Stimulated activated CD8-positive, alpha-beta memory T cell treated with anti-CD3 and anti-CD28 coated beads, Interleukin-15, amount 100 ng/mL, for 48 hours (primary cell): ENCODE results near the gene EMX1.

ENCODE experiments used
- DNase-seq, 2 donors: peaks; one replicate each; pipeline ENCODE4 v3.0.0-alpha.2; 2020; ENCODE audit warnings: low read depth in 2 of 2

EMX1 gene

DNA sequence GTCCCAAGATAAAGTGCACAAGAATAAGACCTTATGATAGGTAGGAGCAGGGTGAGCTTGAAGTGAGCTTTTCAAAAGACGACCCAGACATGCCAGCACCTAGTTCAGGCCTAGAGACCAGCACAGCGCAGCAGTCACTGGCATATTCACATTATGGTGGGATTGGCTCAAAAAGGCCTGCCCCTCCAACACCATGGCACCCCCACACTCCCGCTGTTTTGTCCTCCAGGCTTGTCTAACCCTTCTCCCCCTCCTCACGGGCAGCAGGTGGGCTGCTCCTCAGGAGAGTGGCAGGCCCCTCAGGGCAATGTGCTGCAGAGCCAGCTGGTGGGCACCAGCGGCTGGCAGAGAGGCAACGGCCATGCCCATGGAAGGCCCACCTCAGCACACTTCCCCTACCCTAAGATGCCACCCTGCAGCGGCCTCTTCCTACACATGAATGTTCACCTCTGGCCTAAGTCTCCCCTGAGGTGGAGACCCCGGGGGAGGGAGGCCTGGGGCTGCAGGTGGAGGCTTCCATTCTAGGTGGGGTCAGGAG, 25.6 kb downstream of the EMX1 start:
- no peak for DNase-seq

- no peak for DNase-seq
These were observed 26.4 kb downstream of the EMX1 start for GRCh38 chr2:72943540-72944395.

DNA sequence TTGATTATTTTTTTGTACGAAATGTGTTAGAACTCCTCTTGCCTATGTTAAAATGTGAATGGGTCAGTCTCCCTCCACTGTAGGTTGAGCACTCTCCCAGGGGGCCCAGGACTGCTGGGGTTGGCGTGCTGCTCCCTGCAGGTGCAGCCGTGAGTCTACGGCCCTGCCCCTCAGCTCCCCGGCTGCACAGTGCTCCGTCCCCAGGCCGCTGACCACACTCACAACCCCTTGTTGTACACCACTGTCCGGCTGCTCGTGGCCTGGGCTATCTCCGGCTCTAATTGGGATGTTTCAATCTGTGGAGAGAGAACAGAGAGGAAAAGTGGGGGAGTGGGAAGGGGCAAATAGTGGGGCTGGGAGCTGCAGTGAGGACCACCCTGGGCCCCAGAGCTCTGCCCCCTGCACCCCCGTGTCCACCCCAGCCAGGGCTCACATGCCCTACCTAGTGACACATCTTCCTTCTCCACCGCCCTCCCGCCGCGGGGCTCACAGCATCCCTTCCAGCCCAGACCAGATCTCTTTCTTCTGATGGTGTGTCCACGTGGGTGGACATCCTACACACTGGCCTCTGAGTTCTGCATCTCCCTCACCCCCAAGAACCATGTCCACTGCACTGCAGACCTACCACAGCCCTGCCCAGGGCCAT, 27.6 kb downstream of the EMX1 start:
- DNase-seq: no peak

DNA sequence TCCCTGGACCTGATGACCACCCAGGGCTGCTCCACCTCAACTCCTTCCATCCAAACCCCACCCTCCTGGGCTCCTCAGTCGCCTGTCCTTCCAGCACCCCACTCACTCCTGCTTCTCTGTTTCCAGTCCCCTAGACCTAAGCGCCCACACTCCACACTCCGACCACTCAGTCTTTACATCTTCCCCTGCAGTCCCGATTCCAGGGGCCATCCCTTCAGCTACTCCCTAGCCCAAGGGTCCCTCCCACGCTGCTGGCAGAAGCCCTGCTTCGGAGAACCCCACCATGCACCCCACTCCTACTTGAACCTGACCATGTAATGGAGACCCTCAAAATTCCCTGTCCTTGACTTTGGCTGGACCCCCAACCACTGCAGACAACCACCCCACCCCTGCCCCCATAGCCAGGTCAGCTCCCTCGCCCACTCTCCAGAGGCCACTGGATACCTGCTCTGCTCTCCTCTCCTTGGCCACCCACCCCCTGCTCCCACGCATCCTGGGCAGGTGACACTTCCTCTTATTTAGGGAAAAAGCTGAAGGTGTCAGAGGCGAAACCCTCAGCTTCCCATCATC, 28.2 kb downstream of the EMX1 start:
- no peak for DNase-seq

GRCh38 chr2:72946466-72946865, 29.1 kb downstream of the EMX1 start:
- no peak for DNase-seq

DNA sequence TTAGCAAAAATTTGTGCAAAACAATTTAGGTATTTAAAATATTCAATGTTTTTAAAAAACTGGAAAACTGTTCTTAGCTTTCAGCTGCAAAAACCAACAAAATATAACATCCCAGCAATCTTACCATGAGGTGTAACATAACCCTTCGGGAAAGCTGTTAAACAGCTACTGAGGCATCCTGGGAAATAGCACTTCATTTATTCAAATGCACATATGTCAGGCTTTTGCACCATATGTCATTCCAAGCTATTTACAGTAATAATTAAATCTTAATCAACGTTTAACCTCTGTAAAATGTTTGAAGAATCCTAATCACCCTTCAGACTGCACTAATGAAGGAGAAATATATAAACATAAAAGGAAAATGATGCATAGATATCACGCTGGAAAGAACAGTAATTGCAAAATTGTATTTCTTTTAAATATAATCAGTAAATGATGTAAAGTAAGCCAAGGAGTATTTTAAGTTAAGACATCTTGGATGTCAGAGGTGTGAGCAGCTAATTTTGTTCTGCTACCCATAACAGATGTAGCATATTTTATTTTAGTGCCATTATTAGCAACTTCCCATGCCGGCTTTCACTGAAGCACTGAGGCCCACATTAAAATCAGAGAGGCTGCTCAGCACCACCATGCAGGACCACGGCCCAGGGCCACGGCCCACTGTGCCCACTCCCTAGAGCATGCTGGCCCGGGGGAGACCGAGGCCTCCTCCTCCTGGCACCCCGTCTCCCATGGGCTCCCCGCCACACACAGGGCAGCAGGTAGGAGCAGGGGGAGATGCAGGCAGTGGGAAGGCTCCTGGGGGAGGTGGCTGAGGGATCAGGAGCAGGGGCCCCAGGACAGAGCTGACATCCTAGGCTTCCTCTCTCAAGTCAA, 30.9 kb downstream of the EMX1 start:
- DNase-seq: no peak

- DNase-seq: no peak
These were observed 31.7 kb downstream of the EMX1 start for GRCh38 chr2:72949045-72949444.

GRCh38 chr2:72949642-72950041, 32.3 kb downstream of the EMX1 start:
- no peak for DNase-seq

DNA sequence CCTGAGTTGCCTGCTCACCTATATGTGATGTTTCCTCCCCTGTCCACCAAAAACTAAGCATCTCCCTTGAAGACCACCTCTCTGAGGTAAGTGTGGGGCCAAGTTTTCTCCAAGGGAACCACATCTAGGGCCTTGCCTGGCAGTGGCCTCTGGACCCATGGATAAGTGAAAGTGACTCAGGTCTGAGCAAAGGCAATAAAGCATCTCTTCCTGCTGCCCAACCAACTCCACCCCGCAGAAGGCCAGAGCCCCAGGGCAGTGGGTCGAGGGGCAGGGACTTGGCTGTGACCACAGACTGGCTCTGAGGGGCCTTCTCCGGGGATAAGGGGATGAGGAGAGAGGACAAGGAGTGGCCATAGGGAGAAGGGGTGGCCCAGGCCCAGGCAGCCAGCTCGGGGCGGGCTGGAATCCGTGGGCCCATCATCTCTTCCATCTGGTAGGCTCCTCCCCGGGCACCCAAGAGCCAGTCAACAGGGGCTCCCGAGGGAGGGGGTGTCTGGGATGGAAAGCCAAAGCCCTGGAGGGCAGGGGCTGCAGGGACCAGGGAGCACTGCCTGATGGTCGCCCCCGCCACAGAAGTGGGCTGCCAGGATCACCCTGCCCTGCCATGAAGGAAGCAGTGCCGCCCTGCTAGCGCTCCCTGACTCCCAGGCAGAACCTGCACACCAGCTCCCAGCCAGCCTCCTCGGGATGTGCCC, 33.4 kb downstream of the EMX1 start:
- DNase-seq: no peak

DNA sequence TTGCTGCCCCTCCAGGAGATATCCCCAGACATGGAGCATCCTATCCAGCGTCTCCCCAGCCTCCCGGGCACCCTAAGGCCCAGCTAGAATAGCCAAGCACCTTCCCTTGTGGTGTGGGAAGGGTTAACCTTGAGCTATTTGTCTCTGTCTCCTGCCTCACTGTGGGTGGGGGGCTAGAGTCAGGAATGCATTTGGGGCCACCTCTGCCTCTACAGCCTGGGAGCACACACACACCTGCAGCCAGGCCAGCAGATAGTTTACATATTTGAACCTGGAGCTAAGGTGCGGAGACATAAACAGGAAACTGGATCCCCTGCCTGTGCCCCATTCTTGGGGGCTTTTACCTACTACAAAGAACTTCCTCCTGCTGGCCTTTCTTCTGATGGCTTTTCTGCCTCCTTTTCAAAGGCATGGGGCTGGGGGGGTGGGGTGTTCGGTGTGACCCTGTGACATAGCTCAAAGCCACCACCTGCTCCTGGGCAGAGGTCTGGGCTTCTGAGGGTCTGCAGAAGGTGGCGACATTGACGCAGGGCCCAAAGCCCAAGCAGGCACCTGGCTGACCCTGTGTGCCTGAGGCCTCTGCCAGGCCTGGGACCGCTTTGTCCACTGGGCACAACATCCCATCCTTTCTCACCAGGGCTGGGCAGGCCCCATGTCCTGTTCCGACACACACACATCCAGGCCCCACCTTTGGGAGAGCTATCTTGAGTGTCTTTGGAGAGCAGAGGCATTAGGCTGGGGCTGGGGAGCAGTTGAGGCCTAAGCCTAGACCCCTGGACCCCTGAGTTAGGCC, 34.2 kb downstream of the EMX1 start:
- no peak for DNase-seq

GRCh38 chr2:72952110-72952823, 34.9 kb downstream of the EMX1 start:
- DNase-seq: no peak

GRCh38 chr2:72952961-72953360, 35.6 kb downstream of the EMX1 start:
- no peak for DNase-seq

DNA sequence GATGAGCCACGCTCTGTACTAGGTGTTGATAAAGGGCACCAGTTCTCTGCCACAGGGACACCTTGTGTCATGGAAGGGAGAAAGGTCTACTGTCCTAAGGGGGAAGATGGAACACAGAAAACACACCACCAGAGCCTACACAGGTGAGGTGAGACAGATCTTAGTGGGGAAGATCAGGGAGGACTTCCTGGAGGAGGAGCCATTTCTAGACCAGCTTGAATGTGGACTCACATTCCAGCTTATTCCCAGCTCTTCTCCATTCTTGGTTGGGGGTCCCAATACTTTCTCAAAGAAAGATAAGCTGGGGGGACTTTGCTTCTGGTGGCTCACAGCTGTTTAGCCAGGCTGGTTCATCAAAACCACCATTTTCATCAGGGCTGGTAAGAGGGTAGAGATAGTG, 36.2 kb downstream of the EMX1 start:
- DNase-seq: no peak

DNA sequence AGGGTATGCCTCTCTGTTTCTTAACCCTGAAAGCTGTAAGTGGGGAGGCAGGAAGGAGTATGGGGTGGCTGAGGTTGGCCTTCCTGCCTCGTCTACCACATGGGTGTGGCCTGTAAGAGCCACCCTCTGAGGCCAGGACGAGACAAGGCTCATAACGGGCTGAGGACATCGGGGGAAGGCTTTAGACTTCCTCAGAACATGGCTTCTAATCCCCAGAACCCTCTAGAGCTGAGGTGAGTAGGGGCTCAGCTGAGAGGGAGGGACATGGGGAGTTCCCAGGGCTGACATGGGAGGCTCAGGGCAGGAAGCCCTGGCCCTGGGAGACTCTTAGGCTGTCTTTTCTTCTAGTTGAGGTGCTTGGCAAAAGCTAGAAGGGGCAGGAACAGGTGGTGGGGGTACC, 36.7 kb downstream of the EMX1 start:
- peak in 1 of 2 donors; percentile 8 for DNase-seq

DNA sequence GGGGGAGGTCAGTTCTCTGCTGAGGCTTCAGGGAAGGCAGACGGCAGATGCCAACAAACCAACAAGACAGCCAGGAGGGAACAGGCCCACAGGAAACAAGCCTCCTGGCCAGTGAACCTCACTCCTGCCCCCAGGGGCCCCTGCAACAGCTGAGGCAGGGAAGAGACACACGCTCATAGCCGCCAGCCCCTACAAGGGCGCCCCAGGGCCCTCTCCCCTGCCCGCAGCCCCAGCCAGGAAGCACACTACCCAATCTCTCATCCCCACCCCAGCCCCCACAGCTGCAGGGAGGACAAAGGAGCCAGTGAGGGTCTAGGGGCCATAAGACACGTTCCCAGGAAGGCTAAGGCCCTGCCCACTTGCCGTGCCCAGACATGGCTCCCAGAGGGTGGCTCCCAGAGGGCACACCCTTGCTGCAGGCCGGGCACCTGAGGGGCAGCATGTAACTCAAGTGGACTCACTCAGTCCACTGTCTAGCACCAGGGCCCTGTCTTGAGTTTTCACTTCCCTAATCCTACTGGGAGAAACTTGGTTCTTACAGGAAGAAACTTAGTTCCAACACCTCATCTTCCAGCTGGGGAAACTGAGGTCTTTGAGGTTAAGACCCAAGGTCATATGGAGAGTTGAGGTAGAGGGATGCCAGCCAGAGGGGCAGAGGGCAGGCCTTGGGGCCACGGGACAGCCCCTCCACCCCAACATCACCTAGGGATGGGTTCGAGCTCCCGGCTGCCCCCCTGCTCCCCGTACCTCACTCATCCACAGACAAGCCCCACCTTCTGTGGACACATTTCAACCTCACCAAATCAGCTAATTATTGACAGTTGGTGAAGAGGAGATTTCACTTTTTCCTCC, 37.3 kb downstream of the EMX1 start:
- no peak for DNase-seq

- DNase-seq: no peak
These were observed 38.1 kb downstream of the EMX1 start for GRCh38 chr2:72955228-72956049.

GRCh38 chr2:72956050-72956395, 38.7 kb downstream of the EMX1 start:
- no peak for DNase-seq

DNA sequence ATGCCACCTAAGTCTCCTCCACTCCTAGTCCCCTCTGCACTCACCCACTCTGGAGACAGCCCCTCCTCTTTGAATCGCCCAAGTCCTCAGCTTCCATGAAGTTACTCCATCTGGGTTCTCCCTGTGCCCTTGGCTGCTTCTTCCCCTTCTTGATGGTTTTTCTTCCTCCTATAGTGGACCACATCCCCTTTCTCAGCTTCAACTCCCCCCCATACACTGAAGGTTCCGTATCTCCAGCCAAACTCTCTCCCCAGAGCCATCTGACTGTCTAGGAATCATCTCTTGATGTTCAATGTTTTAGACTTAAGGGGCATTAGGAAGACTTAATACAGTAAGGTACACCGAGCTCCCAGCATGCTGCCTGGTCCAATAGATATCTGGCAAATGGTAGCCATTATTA, 39.6 kb downstream of the EMX1 start:
- DNase-seq: no peak
